ENCODE measurements around the gene HMGB2.

Gene HMGB2

GRCh38 chr4:173301518-173302201 is 32.5 kb downstream of the HMGB2 start:
- H3K4me1 ChIP-seq (ENCODE audit: control insufficient read depth in 2 of 2, insufficient read depth in 1 of 2, low read depth in 1 of 2, low read length in 2 of 2): no peaks in the 10 kb centered on the region

GRCh38 chr4:173294444-173294843 is 39.7 kb downstream of the HMGB2 start:
- DNase-seq (ENCODE audit: low spot score): no peak
- Histone ChIP-seq H2BK15ac (ENCODE audit: low read length) (no peak overlapping the region), H2AFZ (ENCODE audit: low read length) (no peak overlapping the region), H4K8ac (ENCODE audit: low read depth, low read length) (no peak overlapping the region), H2BK5ac (ENCODE audit: low read length) (no peak overlapping the region), H2BK120ac (ENCODE audit: low read depth, low read length) (no peak overlapping the region), H3K4me3 (ENCODE audit: low read length in 2 of 2) (no peak overlapping the region), H3K23ac (ENCODE audit: low read depth, low read length, poor library complexity) (no peak overlapping the region), H3K79me1 (ENCODE audit: low read depth, low read length) (no peaks in the 10 kb centered on the region), H3K4ac (ENCODE audit: low read length) (no peak overlapping the region), H3K36me3 (replicated peaks in 1 of 2; ENCODE audit: control insufficient read depth in 2 of 2, insufficient read depth in 2 of 2, low read length in 2 of 2) (peaks cover 0 to 30% of the 10 kb centered on the region in 2 donors), H3K9me3 (replicated peaks in 1 of 2; ENCODE audit: control insufficient read depth in 2 of 2, insufficient read depth in 1 of 2, low read depth in 1 of 2, low read length in 2 of 2) (no peaks in the 10 kb centered on the region), H3K4me1 (ENCODE audit: control insufficient read depth in 2 of 2, insufficient read depth in 1 of 2, low read depth in 1 of 2, low read length in 2 of 2) (no peaks in the 10 kb centered on the region), H3K9ac (ENCODE audit: low read depth, low read length, poor library complexity) (no peak overlapping the region), H3K14ac (ENCODE audit: low read length) (no peak overlapping the region), H2BK12ac (ENCODE audit: low read length) (no peak overlapping the region), H3K27me3 (ENCODE audit: control insufficient read depth in 3 of 3, insufficient read depth in 3 of 3, low read depth in 1 of 3, low read length in 3 of 3) (no peaks in the 10 kb centered on the region), H3K4me2 (ENCODE audit: insufficient read depth, low read length, poor library complexity, severe bottlenecking) (no peak overlapping the region), H3K27ac (replicated peaks; ENCODE audit: low read length) (no peak overlapping the region), H3K18ac (ENCODE audit: low read length) (no peak overlapping the region), H4K91ac (ENCODE audit: low read depth, low read length, poor library complexity) (no peak overlapping the region), H2AK5ac (ENCODE audit: low read depth, low read length) (no peak overlapping the region)
- no CpG with 5 or more reads among the region's 1 CpG for WGBS, 2 donors (ENCODE audit: extremely low coverage in 2 of 2, insufficient read length in 2 of 2, insufficient replicate concordance in 1 of 2)

More at GRCh38 chr4:173301518-173302201, 32.5 kb downstream of the HMGB2 start:
- no peak overlapping the region for H2BK120ac ChIP-seq (ENCODE audit: low read depth, low read length)
- H3K4me3 ChIP-seq (ENCODE audit: low read length in 2 of 2): no peak overlapping the region
- no peak overlapping the region for H3K4ac ChIP-seq (ENCODE audit: low read length)
- no peak overlapping the region for H3K27ac ChIP-seq (replicated peaks; ENCODE audit: low read length)
- no peak overlapping the region for H2AK5ac ChIP-seq (ENCODE audit: low read depth, low read length)
- no peak overlapping the region for H3K14ac ChIP-seq (ENCODE audit: low read length)
- no peak overlapping the region for H3K4me2 ChIP-seq (ENCODE audit: insufficient read depth, low read length, poor library complexity, severe bottlenecking)
- H3K79me1 ChIP-seq (ENCODE audit: low read depth, low read length): peaks cover 1% of the 10 kb centered on the region
- no peak overlapping the region for H3K9ac ChIP-seq (ENCODE audit: low read depth, low read length, poor library complexity)
- peaks cover 0 to 5% of the 10 kb centered on the region in 2 donors for H3K9me3 ChIP-seq (replicated peaks in 1 of 2; ENCODE audit: control insufficient read depth in 2 of 2, insufficient read depth in 1 of 2, low read depth in 1 of 2, low read length in 2 of 2)
- peaks cover 0 to 50% of the 10 kb centered on the region in 2 donors for H3K36me3 ChIP-seq (replicated peaks in 1 of 2; ENCODE audit: control insufficient read depth in 2 of 2, insufficient read depth in 2 of 2, low read length in 2 of 2)
- no peak overlapping the region for H4K91ac ChIP-seq (ENCODE audit: low read depth, low read length, poor library complexity)
- no peak overlapping the region for H2BK5ac ChIP-seq (ENCODE audit: low read length)
- no peak overlapping the region for H3K18ac ChIP-seq (ENCODE audit: low read length)
- no peak overlapping the region for H2AFZ ChIP-seq (ENCODE audit: low read length)
- no CpG with 5 or more reads among the region's 5 CpGs for WGBS, 2 donors (ENCODE audit: extremely low coverage in 2 of 2, insufficient read length in 2 of 2, insufficient replicate concordance in 1 of 2)
- DNase-seq (ENCODE audit: low spot score): no peak
- no peaks in the 10 kb centered on the region for H3K27me3 ChIP-seq (ENCODE audit: control insufficient read depth in 3 of 3, insufficient read depth in 3 of 3, low read depth in 1 of 3, low read length in 3 of 3)
- H2BK15ac ChIP-seq (ENCODE audit: low read length): no peak overlapping the region
- H3K23ac ChIP-seq (ENCODE audit: low read depth, low read length, poor library complexity): no peak overlapping the region
- no peak overlapping the region for H4K8ac ChIP-seq (ENCODE audit: low read depth, low read length)
- H2BK12ac ChIP-seq (ENCODE audit: low read length): no peak overlapping the region

DNA sequence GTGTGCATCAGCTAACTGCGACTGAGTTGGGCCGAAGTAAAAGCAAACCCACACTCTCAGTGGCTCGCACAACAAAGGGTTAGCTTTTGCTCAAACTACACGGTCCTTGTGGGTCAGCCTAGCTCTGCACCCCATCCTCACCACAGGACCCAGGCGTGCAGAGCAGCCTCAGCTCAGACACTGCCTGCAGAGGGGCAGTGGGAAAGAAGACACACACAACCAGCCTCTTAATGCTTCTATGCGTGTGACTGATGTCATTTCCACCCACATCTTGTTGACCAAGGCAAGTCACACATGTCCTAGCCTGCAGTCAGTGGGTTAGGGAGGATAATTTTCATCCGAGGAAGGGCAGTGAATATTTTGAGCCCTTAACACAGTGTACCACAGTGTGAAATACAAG is 40.5 kb downstream of the HMGB2 start:
- Histone ChIP-seq H2BK120ac (ENCODE audit: low read depth, low read length) (no peak overlapping the region), H3K23ac (ENCODE audit: low read depth, low read length, poor library complexity) (peak overlapping the region; percentile 78), H3K14ac (ENCODE audit: low read length) (no peak overlapping the region), H3K9ac (ENCODE audit: low read depth, low read length, poor library complexity) (peak overlapping the region; percentile 24), H2BK5ac (ENCODE audit: low read length) (no peak overlapping the region), H2BK12ac (ENCODE audit: low read length) (no peak overlapping the region), H3K9me3 (replicated peaks in 1 of 2; ENCODE audit: control insufficient read depth in 2 of 2, insufficient read depth in 1 of 2, low read depth in 1 of 2, low read length in 2 of 2) (peaks cover 0 to 3% of the 10 kb centered on the region in 2 donors), H2BK15ac (ENCODE audit: low read length) (no peak overlapping the region), H3K4ac (ENCODE audit: low read length) (no peak overlapping the region), H3K4me3 (ENCODE audit: low read length in 2 of 2) (no peak overlapping the region), H3K4me1 (ENCODE audit: control insufficient read depth in 2 of 2, insufficient read depth in 1 of 2, low read depth in 1 of 2, low read length in 2 of 2) (no peaks in the 10 kb centered on the region), H3K18ac (ENCODE audit: low read length) (peak overlapping the region; percentile 82), H2AFZ (ENCODE audit: low read length) (no peak overlapping the region), H3K27me3 (ENCODE audit: control insufficient read depth in 3 of 3, insufficient read depth in 3 of 3, low read depth in 1 of 3, low read length in 3 of 3) (no peaks in the 10 kb centered on the region), H3K36me3 (replicated peaks in 1 of 2; ENCODE audit: control insufficient read depth in 2 of 2, insufficient read depth in 2 of 2, low read length in 2 of 2) (peaks cover 0 to 30% of the 10 kb centered on the region in 2 donors), H3K4me2 (ENCODE audit: insufficient read depth, low read length, poor library complexity, severe bottlenecking) (no peak overlapping the region), H3K79me1 (ENCODE audit: low read depth, low read length) (no peaks in the 10 kb centered on the region), H4K91ac (ENCODE audit: low read depth, low read length, poor library complexity) (no peak overlapping the region), H4K8ac (ENCODE audit: low read depth, low read length) (no peak overlapping the region), H2AK5ac (ENCODE audit: low read depth, low read length) (no peak overlapping the region), H3K27ac (replicated peaks; ENCODE audit: low read length) (no peak overlapping the region)
- no CpG with 5 or more reads among the region's 7 CpGs for WGBS, 2 donors (ENCODE audit: extremely low coverage in 2 of 2, insufficient read length in 2 of 2, insufficient replicate concordance in 1 of 2)
- no peak for DNase-seq (ENCODE audit: low spot score)

- Histone ChIP-seq H2BK120ac (ENCODE audit: low read depth, low read length) (no peak overlapping the region), H2BK5ac (ENCODE audit: low read length) (no peak overlapping the region), H2BK15ac (ENCODE audit: low read length) (no peak overlapping the region), H3K4me3 (ENCODE audit: low read length in 2 of 2) (no peak overlapping the region), H3K4me1 (ENCODE audit: control insufficient read depth in 2 of 2, insufficient read depth in 1 of 2, low read depth in 1 of 2, low read length in 2 of 2) (no peaks in the 10 kb centered on the region), H4K8ac (ENCODE audit: low read depth, low read length) (no peak overlapping the region), H3K4ac (ENCODE audit: low read length) (no peak overlapping the region), H3K18ac (ENCODE audit: low read length) (no peak overlapping the region), H2BK12ac (ENCODE audit: low read length) (no peak overlapping the region), H2AFZ (ENCODE audit: low read length) (no peak overlapping the region), H3K27me3 (ENCODE audit: control insufficient read depth in 3 of 3, insufficient read depth in 3 of 3, low read depth in 1 of 3, low read length in 3 of 3) (no peaks in the 10 kb centered on the region), H3K14ac (ENCODE audit: low read length) (no peak overlapping the region), H3K4me2 (ENCODE audit: insufficient read depth, low read length, poor library complexity, severe bottlenecking) (no peak overlapping the region), H3K9me3 (replicated peaks in 1 of 2; ENCODE audit: control insufficient read depth in 2 of 2, insufficient read depth in 1 of 2, low read depth in 1 of 2, low read length in 2 of 2) (peaks cover 4 to 10% of the 10 kb centered on the region in 2 donors), H3K79me1 (ENCODE audit: low read depth, low read length) (no peaks in the 10 kb centered on the region), H3K36me3 (replicated peaks in 1 of 2; ENCODE audit: control insufficient read depth in 2 of 2, insufficient read depth in 2 of 2, low read length in 2 of 2) (peaks cover 0 to 17% of the 10 kb centered on the region in 2 donors), H2AK5ac (ENCODE audit: low read depth, low read length) (no peak overlapping the region), H3K27ac (replicated peaks; ENCODE audit: low read length) (no peak overlapping the region), H3K23ac (ENCODE audit: low read depth, low read length, poor library complexity) (no peak overlapping the region), H3K9ac (ENCODE audit: low read depth, low read length, poor library complexity) (no peak overlapping the region), H4K91ac (ENCODE audit: low read depth, low read length, poor library complexity) (no peak overlapping the region)
- DNase-seq (ENCODE audit: low spot score): no peak
- WGBS, 2 donors (ENCODE audit: extremely low coverage in 2 of 2, insufficient read length in 2 of 2, insufficient replicate concordance in 1 of 2): no CpG with 5 or more reads among the region's 5 CpGs
Observed at GRCh38 chr4:173291899-173292298, 42.3 kb downstream of the HMGB2 start.

Data from neuronal stem cell (in vitro differentiated cells).